HG02678 (cell line): Measurements from ENCODE around the gene RAI1.
"Not testable (repeated sequence)": the region's sequence is repeated elsewhere in the genome, so short reads cannot be mapped to it uniquely, and the experiment has no call there.

Source experiments
- ATAC-seq: cut with Tn5 transposase; IDR thresholded peaks from one replicate; pipeline ENCODE4 v1.9.1; 2021; ENCODE audit warnings: mild to moderate bottlenecking, moderate library complexity; ENCODE audit not compliant: unreplicated experiment

RAI1 gene

DNA sequence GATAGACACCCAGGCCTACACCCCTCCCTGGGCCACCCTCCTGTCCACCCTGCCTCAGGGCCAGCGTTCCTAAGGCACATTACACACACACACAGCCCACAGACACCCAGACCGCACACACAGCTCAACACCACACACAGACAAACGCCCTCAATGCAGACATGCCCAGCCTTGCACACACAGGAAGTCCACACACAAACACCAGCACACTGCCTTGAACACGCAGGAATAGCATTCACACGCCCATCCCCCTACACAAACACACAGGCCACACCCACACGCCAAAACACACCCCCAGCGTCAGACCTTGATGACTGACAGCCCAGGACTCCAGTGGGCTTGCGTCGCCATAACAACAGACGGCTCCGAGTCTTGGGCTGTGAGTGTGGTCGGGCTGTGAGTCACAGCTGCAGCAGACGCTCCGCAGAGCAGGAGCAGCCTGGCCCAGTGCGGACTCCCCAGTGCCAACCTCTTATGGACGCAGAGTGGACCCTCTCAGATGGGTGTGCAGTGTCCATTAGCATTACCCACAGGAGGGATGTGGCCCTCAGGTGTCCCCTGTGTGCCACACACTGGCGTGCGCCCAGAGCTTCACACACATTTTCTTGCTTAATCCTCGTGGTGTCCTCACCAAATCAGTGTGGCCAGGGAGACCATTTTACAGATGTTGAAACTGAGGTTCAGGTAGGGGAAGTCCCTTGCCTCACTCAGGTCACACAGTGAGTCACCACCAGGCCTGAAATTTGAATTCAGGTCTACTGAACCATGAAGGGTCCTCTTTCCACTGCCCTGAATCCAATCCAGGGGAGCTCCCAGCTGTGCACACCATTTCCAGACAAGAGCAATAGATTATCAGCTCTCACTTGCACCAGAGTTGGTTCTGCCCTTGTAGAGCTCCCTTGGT lies 17.8 kb upstream of the RAI1 start:
- peak; percentile 44 for ATAC-seq

DNA sequence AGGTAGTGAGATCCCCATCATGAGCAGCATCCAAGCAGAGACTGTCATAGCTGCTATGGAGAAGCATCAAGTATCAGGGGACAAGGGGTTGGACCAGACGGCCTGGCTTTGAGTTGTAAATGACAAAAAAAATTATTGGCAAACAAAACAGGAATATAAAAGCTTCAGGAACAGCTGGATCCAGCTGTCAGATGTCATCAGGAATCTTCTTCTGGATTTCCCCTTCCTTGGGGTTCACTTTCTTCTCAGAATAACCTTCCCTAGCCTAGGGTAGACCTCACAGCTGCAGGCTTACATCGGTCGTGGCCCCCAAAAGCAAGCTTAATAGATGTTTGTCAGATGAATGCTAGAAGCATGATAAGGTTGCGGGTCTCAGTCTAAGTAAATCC lies 17.2 kb upstream of the RAI1 start:
- ATAC-seq: no peak

- ATAC-seq: no peak
Observed at GRCh38 chr17:17665255-17665654, 16.0 kb upstream of the RAI1 start.

- ATAC-seq: no peak
Observed at GRCh38 chr17:17666111-17666714, 15.0 kb upstream of the RAI1 start.

- no peak for ATAC-seq
Observed at GRCh38 chr17:17667231-17667630, 14.0 kb upstream of the RAI1 start.

GRCh38 chr17:17667947-17668346 lies 13.3 kb upstream of the RAI1 start:
- no peak for ATAC-seq

GRCh38 chr17:17668358-17668757 lies 12.9 kb upstream of the RAI1 start:
- no peak for ATAC-seq

DNA sequence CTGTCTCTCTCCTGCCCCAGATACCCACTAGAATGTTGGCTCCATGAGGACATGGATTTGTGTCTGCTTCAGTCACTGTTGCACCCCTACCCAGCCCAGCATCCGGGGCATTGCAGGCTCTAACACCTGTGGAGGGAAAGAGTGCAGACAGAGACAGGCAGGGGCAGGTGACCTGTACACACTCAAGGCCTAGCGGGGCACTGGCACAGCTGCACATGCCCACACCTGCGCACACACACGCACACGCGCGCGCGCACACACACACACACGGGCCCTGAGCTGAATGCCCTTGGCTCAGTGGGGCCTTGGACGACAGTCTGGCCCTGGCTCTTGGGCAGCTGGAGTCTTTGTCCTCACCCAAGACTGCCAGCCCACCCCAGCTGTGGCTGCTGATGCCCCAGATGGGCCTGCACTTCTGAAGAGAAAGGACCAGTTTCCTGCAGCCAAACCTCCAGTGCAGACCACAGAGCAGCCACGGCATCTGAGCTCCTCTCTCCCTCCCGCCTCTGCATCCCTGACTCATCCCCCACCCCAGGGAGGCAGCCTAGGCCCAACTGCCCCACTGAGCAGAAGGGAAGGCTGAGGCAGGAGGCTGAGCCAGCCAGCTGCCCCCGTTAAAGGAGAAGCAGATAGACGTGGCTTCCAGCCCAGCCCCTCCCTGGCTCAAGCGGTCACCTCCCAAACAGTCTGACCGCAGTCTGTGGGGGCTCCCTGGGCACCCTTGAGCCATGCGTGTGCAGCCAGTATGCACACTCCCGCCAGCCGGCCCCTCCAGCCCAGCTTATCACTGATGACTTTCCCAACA lies 12.3 kb upstream of the RAI1 start:
- no peak for ATAC-seq

- no peak for ATAC-seq
Observed at GRCh38 chr17:17669580-17670235, 11.6 kb upstream of the RAI1 start.

GRCh38 chr17:17670701-17671305 lies 10.5 kb upstream of the RAI1 start:
- no peak for ATAC-seq

DNA sequence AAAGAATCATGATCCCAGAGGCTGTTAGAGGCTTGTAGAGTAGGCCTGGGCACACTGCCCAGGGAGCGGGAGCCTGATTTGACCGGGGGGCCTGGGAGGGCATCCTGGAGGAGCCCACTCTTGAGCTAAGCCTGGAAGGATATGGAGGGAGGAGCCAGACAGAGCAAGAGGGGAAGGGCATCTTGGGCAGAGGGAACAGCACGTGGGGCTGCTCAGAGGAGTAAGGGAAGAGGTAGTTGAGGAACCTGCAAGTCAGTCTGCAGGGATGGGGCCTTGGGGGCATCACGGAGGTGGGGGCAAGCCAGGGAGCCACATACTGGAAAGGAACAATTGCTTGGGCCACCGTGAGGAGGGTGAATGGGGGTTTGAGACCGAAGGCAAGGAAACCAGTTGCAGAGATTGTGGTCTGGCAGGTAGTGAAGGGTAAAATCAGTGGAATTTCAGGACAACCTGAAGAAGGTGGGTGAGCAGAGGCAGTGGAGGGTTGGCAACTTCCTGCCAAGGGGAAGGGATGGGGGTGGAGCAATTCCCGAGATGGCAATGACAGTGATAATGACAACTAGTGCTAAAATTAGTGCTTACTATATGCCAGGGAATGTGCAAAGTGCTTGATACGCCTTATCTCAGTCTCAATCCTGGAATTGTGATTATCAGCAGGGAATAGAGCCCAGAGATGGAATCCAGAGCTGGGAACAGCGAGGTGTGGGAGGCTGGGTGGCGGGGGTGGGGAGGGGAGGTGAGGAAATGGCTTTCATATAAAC lies 9.7 kb upstream of the RAI1 start:
- ATAC-seq: no peak

- ATAC-seq: no peak
Observed at GRCh38 chr17:17672453-17673368, 8.5 kb upstream of the RAI1 start.

- ATAC-seq: no peak
Observed at GRCh38 chr17:17675416-17675815, 5.8 kb upstream of the RAI1 start.

DNA sequence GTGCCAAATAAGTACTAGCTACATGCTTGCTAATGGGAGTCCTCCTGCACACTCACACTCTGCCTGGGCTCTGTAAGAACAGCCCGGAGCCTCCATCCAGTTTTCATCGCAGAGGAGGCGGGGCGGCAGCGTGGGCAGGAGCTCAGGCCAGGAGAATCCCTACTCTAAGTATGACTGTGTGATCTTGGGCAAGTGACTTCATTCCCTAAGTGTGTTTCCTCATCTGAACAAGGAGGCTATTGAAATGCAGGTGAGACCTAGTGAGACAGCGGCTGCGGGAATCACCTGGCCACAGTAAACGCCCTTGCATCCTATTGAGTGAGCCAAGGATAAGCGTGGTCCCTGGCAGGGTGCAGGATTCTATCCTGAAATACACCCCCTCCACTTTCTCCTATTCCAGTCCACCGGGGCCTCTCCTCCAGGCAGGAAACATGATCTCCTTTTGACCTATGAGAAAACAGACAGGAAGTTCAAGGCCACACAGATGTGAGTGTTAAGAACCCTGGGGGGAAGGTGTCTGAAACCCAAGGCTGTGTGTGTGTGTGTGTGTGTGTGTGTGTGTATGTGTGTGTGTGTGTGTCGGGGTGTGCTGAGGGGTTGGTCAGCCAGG lies 5.2 kb upstream of the RAI1 start:
- no peak for ATAC-seq

- ATAC-seq: no peak
Observed at GRCh38 chr17:17676752-17677151, 4.5 kb upstream of the RAI1 start.

GRCh38 chr17:17677299-17678040 lies 3.8 kb upstream of the RAI1 start:
- no peak for ATAC-seq

- ATAC-seq: not testable (repeated sequence)
Observed at GRCh38 chr17:17678063-17678699, 3.1 kb upstream of the RAI1 start.
